NCI-H82 treated with DMSO at 0.1 percent for 48 hours (cell line): ENCODE data around the gene P2RY6.
A peak's percentile ranks its signal among the peaks of the same experiment; 100 is the strongest.

ENCODE experiments used
- DNase-seq: peaks from one replicate; lab custom pipeline; 2025; ENCODE audit not compliant: unreplicated experiment; lab: John Stamatoyannopoulos, UW

The P2RY6 gene

DNA sequence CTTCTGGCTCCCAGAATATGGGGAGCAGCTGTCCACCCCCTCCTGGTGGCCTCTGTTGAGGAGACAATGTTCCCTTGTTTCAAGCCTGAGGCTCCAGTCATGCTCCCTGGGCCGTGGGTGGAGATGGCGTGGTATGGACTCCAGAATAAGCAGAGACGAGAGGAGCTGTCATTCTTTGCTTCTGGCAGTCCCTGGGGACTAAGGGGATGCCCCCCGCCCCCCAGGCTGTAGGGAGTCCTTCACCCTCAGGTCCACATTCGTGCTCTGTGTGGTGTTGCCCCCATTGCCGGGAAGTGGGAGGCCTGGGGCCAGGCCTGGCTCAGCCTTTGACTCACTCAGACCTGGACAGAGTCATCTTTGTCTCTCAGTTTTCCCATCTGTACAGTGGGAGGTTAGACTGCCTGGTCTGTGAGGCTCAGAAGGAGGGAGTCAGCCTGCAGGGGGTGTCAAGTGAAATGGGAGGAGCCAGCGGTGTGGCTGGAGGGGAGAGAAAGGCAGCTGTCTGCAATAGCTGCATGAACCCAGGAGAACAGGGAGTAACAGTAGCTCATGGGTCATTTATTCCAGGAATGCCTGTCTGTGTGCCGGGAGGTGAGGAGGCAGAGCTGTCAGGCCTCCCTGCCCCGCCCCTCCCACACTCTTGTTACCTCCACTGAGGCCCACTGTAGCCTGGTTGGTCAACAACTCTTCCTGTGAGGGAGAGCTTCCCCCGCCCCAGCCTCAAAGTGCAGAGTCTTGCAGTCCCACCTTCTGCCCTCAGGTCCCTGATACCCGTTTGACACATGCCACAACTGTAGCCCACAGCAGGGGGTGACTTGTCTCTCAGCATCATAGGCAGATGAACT is 42.2 kb downstream of the P2RY6 start:
- no peak for DNase-seq

DNA sequence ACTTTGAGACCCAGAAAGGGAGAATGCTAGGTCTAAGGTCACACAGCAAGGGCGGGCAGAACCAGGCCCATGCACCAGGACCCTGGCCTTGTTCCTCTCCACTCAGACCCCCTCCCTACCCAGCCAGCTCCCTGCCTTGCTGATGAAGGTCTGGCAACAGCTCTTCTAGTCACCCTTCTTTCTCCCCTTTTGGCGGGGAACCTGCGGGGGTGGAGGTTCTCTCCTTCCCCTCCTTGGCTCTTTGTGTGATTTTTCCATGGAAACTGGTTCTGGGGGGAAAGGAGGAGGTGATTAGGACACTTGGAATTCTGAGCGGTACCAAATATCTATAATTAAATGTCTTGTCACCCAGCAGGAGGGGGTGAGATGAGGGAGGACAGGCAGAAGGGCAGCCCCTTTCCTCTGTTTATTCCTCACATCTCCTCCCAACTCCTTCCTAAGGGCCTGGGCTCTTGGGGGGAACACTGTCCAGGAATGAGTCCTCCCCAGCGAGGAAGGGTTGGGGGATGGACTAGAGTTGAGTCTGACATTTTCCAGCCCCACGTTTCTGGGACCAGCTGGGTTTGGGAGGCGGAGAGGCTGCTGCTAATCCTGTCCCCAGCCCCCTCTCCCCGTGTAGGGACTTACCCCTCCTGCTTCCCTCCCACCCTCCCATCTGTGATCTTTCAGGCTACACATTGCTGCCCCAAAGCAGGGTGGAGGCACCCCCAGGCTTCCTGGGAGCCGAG is 43.3 kb downstream of the P2RY6 start:
- DNase-seq, result peak; percentile 57

DNA sequence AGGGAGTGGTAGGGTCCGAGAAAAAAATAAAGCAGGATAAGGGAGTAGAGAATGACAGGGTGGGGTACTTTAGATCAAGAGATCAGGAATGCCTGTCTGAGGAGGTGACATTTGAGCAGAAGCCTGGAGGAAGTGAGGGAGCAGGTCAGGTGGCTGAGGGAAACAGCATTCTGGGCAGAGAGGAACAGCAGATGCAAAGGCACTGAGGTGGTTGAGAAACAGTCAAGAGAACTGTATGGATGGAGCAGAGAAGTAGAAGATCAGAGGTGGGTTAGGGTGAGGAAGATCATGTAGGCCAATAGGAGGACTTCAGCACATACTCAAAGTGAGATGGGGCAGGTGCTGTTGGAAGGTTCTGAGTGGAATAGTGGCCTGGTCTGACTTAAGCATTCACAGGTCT is 44.3 kb downstream of the P2RY6 start:
- DNase-seq, result no peak

DNA sequence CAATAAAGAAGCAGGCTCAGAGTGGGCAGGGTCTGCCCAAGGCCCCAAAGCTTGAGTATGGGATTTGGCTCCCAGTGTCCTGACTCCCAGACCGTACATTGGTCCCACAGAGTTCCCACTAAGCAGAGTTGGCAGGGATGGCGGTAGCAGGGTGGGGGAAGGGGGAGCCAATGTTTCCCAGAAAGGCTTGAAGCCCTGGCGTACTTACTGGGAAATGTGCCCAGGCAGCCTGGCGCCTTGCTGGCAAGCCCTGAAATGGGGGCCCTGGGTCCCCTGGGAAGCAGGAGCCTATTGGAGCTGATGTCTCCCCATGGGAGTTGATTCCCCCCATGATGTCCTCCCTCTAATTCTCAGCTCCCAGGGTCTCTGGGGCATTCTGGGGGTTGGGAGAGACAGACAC is 45.2 kb downstream of the P2RY6 start:
- DNase-seq, result no peak

DNA sequence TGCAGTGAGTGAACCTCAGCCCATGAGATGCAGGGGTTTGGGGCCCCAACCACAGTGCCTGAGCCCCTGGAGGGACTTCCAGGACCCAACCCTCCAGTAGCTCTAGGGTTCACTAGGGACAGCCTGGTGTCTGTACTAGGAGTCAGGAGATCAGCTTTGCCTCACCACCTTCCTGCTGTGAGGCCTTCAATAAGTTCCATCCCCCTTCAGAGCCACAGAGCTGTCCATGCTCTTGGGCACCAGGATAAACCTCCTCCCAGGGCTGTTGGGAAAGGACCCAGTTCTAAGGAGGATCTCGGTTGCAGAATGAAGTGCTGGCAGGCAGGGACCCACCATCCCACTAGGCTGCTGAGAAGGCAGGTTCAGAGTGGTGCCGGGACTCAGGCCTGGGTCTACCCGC is 45.7 kb downstream of the P2RY6 start:
- DNase-seq, result no peak

DNA sequence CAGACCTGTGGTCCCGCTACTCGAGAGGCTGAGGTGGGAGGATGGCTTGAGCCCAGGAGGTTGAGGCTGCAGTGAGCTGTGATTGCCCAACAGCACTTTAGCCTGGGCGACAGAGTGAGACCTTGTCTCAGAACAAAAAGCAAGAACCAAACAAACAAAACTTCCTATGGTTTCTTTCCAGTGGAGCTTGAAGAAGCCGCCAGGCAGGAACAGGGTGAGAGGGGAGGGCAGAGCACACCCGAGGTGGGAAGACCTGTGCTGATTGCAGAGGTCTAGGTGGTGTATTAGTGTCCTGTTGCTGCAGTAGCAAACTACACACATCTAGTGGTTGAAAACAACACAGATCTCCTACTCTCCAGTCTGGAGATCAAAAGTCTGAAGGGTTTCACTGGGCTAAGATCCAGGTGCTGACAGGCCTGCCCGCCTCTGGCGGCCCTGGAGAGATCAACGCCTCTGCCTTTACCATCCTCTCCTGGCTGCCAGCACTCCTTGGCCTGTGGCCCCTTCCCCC is 46.4 kb downstream of the P2RY6 start:
- DNase-seq, result no peak

DNA sequence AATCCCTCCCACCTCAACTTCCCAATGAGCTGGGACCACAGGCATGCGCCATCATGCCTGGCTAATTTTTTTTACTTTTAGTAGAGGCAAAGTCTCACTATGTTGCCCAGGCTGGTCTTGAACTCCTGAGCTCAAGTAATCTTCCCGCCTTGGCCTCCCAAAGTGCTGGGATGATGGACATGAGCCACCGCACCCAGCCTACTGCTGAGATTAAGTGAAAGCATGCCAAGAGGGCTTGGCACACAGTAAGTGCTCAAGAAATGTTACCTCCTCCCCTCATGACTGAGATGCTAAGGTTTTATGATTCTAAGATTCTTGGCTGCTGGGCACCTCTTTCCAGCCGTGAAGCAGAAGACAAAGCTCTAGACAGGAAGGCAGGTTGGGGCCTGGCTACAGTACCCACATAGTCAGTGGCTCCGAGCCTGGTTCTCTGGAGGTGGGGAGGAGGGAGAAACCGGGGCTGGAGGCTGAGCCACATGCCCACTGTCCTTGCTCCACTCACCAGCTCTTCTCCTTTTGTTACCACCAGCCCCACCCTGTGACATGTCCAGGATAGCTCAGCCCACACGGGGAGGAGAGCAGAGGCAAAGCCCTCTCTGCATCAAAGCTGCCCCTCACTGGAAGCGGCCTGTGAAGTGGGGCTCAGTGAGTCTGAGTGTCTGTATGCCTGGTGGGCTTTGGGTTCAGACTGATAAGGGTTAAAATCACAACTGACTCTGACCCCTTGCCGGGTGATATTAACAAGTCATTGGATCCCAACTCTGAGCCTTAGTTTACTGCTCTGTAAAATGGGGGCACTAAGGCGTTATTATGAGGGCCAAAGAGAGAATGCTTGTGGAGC is 48.8 kb downstream of the P2RY6 start:
- DNase-seq, result no peak

DNA sequence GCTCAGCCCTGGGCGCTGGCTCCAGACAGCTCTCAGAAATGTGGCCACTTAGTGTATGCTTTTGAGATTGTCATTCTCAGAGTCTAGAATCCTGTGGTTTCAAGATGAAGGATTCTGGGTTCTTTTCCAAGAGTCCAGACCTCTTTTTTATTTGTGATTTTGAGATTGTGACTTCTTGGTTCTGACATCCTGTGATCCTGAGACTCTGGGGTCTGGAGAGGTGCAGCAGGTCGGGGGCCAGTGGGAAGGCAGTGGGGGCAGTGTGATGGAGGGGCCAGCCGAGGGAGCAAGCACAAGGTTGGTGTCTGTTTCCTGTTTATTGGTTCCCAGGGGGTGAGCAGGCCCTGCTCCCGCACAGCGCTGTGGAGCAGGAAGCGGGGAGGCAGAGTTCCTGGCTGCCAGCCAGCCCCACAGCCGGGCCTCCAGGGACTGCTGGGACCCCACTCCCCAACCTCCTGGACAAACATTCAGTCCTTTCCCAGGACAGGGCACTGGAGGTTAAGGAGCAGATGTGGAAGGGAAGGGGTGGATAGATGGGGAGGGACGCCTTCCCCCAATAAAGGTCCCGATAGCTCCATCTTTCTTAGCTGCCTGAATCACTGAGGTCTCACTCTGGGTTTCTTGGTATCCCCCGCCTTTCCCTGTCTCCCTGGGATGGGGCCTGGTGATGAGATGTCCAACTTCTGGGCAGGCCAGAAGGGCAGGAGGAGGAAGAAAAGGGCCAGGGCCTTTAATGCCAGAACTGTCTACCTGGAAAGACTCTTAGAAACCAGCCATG is 49.7 kb downstream of the P2RY6 start:
- no peak for DNase-seq

DNA sequence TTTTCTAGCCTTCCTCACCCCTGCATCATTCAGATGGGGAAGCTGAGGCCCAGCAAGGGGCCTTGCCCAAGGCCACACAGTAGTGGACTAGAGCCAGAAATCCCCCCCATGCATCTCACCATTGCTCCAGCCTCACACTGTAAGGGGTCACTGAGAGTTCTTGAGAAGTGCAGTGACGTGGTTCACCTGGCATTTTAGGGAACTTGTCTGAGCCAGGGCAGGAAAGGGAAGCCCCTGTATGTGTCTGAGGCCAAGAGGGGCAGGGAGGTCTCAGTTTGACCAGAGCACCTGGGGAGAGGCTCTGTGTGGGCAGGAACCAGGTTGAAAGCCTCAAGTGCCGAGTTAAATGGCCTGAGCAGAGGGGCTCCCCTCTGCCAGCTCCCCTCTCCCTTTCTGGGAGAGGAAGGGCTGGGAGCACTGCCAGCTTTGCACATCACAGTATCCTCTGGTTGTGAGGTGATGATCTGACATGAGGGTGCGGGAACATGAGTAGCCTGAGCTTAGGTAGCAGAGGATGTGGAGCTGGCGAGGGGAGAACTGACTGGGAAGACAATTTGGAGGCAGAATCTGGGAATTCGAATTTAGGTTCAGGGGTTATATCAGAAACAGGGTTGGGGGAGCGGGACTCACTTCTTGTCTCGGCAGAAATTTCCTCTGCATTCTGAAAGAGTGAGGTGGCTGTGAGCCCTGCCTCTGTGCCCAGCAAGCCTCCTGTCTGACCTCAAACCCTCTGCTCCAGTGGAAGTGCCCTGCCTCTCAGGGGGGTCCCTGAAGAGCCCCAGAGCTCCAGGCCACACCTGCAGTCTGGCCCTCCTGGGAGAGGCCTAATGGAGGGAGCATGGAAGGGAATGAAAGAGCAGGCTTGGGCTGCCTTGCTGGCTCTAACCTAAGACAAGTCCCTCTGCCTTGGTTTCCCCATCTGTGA is 50.5 kb downstream of the P2RY6 start:
- DNase-seq, result no peak

DNA sequence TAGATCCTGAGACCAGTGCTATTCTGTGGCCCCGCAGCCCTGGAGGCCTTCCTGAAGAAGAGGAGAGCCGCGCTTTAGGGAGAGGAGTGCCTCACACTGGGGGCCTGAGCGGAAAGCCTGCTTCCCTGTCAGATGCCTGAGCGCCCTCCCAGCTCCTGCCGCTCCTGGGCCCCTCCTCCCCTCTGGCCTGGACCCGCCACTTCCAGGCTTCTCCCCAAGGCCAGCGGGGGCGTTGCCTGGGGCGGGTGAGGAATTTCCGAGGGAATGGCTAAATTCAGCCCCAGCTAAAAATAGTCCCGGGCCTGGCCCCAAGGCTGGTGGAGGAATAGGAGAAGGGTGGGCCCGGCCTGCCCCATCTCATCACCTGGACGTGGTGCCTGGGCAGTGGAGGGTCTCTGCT is 51.3 kb downstream of the P2RY6 start:
- no peak for DNase-seq

DNA sequence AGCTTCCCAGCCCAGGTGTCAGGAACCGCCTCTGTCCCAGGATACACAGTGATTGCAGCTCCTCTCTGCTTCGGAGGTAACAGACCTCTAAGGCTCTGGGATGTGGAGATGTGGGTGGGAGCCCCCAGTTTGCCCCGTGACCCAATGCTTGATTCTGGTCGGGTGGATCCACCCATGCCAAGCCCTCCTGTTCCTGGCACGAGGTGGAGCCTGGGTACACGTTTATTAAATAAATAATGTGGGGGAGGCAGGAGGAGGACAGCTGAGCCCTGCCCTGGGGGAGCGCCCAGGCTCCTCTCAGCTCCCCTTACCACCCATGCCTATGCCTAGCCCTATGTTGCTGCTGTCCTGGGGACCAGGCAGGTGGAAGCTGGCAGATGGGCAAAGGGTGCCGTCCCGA is 52.0 kb downstream of the P2RY6 start:
- DNase-seq, result no peak

DNA sequence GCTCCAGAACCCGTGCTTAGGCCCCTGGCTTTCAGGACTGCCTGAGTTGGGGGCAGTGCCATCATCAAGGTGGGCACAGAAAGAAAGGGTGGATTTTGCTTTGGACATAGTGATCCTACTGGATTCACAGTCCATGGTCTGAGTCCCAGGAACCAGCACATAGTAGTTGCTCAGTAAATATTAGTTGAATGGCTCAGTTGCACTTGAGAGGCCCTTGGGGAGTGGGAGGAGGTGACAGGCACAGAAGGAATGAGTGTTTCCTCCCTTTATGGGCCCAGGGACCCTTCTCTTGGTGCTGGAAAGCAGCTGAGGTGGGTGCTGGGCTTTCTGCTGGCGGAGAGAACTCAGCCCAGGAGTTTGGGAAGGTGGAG is 52.5 kb downstream of the P2RY6 start:
- no peak for DNase-seq

DNA sequence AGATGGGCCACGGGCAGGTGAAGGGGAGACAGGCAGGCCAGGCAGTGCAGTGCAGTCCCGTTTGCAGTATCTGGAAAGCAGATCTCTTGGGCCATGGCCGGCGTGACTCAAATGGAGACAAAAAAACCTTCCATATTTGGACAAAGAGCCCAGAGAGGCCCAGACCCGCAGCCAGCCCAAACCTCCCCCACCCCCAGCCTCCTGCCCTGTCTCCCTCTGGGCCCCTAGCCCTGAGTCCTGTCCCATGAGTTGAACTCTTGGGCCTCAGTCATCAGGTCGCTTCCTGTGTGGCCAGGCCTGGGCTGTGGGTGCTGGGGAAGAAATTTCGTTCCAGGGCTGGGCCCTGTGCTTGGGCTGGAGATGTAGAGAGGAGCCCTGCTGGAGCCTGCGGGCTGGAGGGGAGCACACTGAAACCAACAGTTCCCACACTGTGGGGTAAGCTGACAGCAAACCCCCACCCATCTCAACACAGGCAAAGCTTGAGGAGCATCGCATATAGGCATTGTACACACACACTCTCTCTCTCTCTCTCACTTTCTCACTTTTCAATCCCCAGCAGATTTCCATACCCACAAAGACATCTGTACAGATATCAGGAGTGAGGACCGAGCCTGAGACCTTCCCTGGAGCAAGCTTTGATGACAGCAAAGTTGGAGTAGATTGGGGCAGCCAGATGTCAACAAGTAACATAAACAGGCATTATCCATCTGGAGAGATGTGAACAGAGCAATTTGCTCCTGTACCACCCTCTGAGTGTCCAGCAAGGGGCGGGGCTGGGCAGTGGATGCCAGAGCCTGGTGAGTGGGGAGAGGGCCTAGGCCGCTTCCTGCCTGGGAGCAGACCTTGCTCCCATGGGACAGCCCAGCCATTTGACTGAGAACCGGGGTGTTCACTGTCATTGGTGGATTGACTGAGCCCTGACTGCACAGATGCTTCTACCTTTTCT is 53.2 kb downstream of the P2RY6 start:
- DNase-seq, result peak; percentile 41

DNA sequence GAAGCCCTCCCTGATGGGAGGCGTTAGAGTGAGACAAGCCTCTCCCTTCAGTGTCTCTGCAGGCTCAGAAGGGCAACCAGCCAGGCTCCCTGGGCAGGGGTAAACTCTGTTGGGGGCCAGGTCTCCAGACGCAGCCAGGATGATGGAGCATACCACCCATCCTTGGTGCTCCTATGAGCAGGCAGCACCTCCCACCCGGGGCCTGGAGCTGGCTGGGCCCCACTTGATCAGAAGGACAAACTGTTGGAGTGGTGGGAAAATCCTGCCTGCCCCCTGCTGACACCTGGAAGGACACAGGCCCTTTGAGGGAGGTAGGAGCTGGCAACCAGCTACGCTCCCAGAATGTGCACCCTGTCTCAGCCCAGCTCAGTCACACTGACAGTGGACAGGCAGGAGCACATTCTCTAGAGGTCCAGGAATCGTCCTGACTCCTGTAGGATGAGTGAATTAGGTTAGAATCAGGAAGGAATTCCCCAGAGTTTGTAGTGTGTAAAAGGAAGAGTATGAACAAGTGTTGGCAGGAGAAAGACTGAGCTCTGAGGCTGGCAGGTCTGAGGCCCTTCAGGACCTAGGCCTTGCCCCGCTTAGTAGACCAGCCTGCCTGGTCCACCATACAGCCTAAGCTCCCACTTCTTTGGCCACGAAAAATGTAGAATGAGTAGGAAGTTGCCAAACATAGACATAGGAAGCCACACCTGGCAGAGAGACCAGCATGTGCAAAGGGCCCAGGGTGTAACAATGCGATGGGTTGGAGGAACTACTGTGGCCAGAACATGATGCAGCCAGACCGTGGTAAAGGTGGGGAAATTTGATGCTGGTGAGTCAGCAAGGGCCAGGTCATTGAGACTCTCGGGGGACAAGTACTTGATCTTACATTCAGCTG is 55.0 kb downstream of the P2RY6 start:
- no peak for DNase-seq

DNA sequence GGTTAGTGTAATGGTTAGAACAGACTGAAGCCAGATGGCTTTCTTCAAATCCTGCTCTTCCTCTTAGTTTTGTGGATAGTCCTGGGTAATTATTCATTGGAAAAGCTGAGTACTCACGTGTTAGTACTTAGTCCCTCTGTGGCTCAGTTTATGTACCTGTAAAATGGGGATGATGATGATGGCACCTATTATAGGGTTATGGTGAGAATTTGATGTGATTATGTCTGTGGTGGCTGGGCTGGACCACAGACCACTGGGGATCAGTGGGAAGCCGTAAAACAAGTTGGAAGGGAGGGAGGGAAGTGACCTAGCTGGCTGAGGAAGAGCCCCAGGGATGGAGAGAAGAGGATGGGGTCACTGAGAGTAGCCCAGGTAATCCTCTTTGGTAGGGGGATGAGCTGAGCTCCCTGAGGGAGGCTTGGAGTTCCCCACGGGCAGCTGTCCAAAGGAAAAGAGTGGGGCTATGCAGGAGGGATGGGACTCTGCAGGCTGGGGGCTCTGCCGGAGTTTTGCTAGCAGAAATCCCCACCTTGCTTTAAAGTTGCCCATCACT is 55.8 kb downstream of the P2RY6 start:
- peak; percentile 32 for DNase-seq

DNA sequence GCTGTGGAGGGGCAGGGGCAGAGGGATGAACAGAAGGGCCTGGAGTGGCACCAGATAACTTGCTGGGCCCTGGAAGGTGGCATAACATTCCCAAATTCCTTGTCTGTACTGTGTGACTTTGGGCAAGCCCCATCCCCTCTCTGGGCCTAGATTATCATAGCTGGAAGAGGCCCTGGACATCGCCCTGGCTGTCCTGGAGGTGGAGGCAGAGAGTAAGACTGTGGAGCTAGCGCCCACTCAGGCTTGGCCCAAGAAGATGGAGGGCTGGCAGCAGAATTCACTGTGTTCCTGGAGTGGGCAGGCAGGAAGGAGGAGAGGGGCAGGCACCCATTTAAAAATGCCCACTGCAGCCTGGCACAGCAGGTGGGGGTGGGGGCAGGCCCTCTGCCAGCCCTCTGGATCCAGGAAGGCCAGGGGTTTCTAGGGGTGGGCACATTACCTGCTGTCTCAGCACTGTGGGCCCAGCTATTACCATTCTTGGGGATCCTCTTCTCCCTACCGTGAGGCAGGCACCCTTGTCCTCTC is 58.5 kb downstream of the P2RY6 start:
- DNase-seq, result no peak
